Measurements from ENCODE around the gene UHRF1.

DNA sequence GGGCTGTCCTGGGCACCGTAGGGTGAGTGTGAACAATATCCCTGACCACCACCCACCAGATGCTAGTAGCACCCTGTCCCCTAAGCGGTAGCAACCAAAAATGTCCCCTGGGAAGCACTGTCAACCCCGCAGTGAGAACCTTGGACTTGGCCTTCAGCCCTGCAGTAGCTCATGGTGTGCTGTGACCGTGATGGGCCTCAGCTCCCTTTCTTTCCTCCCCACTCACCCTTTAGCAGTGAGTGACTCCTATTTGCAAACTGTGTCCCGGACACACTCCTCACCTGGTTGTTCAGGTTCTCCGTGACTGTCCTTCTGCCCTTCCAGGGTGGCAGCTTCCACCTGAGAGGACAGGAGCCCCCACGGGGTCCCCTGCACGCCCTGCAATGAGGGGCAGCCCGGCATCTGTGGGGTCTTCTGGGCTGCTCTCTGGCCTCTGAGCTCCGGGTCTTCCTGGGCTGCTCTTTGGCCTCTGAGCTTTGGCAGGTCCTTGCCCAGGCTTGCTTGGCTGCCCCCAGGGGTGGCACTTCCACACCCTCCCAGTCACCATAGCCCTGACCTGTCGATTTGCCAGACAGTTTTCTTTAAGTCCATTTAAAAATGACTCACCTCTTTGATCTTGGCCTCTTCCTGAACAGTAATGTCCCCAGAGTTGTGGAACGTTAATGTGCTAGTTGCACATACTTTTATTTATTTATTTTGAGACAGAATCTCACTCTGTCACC lies 63.4 kb downstream of the UHRF1 start:
- TF ChIP-seq POLR2A (IDR thresholded peaks at IDR 0.05) = no peak
- TF ChIP-seq, protein P1, sequence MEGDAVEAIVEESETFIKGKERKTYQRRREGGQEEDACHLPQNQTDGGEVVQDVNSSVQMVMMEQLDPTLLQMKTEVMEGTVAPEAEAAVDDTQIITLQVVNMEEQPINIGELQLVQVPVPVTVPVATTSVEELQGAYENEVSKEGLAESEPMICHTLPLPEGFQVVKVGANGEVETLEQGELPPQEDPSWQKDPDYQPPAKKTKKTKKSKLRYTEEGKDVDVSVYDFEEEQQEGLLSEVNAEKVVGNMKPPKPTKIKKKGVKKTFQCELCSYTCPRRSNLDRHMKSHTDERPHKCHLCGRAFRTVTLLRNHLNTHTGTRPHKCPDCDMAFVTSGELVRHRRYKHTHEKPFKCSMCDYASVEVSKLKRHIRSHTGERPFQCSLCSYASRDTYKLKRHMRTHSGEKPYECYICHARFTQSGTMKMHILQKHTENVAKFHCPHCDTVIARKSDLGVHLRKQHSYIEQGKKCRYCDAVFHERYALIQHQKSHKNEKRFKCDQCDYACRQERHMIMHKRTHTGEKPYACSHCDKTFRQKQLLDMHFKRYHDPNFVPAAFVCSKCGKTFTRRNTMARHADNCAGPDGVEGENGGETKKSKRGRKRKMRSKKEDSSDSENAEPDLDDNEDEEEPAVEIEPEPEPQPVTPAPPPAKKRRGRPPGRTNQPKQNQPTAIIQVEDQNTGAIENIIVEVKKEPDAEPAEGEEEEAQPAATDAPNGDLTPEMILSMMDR (IDR thresholded peaks at IDR 0.05) = no peak

Measured in esophagus squamous epithelium (tissue), 4 donors.